GM12878 (cell line): ENCODE data around the gene CELF2. TPM values are rescaled to one million over a fixed set of nuclear protein-coding genes. Genes with fewer than 3 reads are reported as not detected.

Experiments used
- ATAC-seq: fragments of 200-7000 bp; cut with Tn5 transposase; 3 replicates; pipeline ENCODE4 v1.9.1; 2020; ENCODE audit warnings: mild to moderate bottlenecking, moderate library complexity
- BruUV-seq: library from RNA; stranded (reverse); fragments of 400-500 nt; replicated peaks from 2 replicates; lab custom pipeline; 2021; lab: Mats Ljungman, UMichigan
- CTCF ChIA-PET: fragments of 300-600 bp; sonication (Branson Sonifier 250); formaldehyde crosslinking; extraction: SDS; loops from one replicate; lab custom pipeline; 2021; ENCODE audit warnings: inconsistent platforms; lab: Yijun Ruan, JAX
- POLR2A ChIA-PET: fragments of 350-600 bp; formaldehyde crosslinking; extraction: SDS; loops from one replicate; lab custom pipeline; 2021; ENCODE audit warnings: inconsistent platforms; lab: Charles Lee
- RAD21 ChIA-PET: fragments of 300-600 bp; sonication (Branson Sonifier 250); formaldehyde crosslinking; loops from one replicate; lab custom pipeline; 2023; ENCODE audit warnings: antibody characterized with exemption; ENCODE audit not compliant: unreplicated experiment; lab: Charles Lee
- SMC1A ChIA-PET: fragments of 300-600 bp; sonication (Branson Sonifier 250); formaldehyde crosslinking; loops from one replicate; lab custom pipeline; 2023; ENCODE audit not compliant: unreplicated experiment, uncharacterized antibody; lab: Charles Lee
- DNase-seq: peaks from one replicate; pipeline ENCODE4 v3.0.0-alpha.2; 2011; ENCODE audit warnings: low read depth, low spot score
- FAIRE-seq: peaks from 3 replicates; lab custom pipeline; 2011; peaks lifted over from hg19 to GRCh38; lab: Jason Lieb, UNC
- H2AFZ ChIP-seq: 2 replicates; pipeline ENCODE4 v1.6.0; 2011; ENCODE audit warnings: low read depth, low read length, control low read depth; ENCODE audit not compliant: control insufficient read depth
- H3K27ac ChIP-seq: 2 replicates; pipeline ENCODE4 v1.5.1; 2011; ENCODE audit warnings: control low read depth; ENCODE audit not compliant: control insufficient read depth, insufficient read depth
- H3K27me3 ChIP-seq, 2 experiments: replicated peaks in 1 of 2; 2 replicates each; pipeline versions ENCODE4 v1.6.0 to v1.6.1; 2011; ENCODE audit warnings: low read length in 1 of 2; ENCODE audit not compliant: control insufficient read depth in 2 of 2, insufficient read depth in 2 of 2
- H3K36me3 ChIP-seq, 2 experiments: 2 replicates each; pipeline ENCODE4 v1.5.1; 2011; ENCODE audit warnings: low read length in 1 of 2; ENCODE audit not compliant: control insufficient read depth in 2 of 2, insufficient read depth in 2 of 2
- H3K4me1 ChIP-seq: 2 replicates; pipeline ENCODE4 v1.6.1; 2011; ENCODE audit warnings: mild to moderate bottlenecking, low read length, moderate library complexity, mixed read lengths; ENCODE audit not compliant: control insufficient read depth, insufficient read depth
- H3K4me2 ChIP-seq: 2 replicates; pipeline ENCODE4 v1.6.0; 2011; ENCODE audit warnings: control low read depth; ENCODE audit not compliant: control insufficient read depth, insufficient read depth
- H3K4me3 ChIP-seq: fragments of 200-600 bp; sonication (generic); 2 replicates; pipeline ENCODE4 v1.5.1; 2016
- H3K79me2 ChIP-seq: 2 replicates; pipeline ENCODE4 v1.6.0; 2011; ENCODE audit warnings: low read length; ENCODE audit not compliant: control insufficient read depth, insufficient read depth
- H3K9ac ChIP-seq: 2 replicates; pipeline ENCODE4 v1.8.0; 2011; ENCODE audit warnings: low read length, control low read depth, mixed read lengths; ENCODE audit not compliant: control insufficient read depth, insufficient read depth
- H3K9me3 ChIP-seq: replicated peaks from 3 replicates; pipeline ENCODE4 v1.5.1; 2011; ENCODE audit warnings: mild to moderate bottlenecking, low read length; ENCODE audit not compliant: control insufficient read depth, insufficient read depth
- H4K20me1 ChIP-seq: 2 replicates; pipeline ENCODE4 v1.6.0; 2011; ENCODE audit not compliant: control insufficient read depth, insufficient read depth
- CBFB ChIP-seq: IDR thresholded peaks from 2 replicates; pipeline ENCODE4 v1.6.1; 2016; ENCODE audit warnings: antibody characterized with exemption, low read depth
- HCFC1 ChIP-seq: fragments of 150-350 bp; IDR thresholded peaks from 2 replicates; pipeline ENCODE4 v1.6.1; 2014; ENCODE audit warnings: low read length
- POLR2A ChIP-seq: IDR thresholded peaks from 2 replicates; pipeline ENCODE4 v1.6.1; 2011; ENCODE audit warnings: low read depth, mild to moderate bottlenecking, low read length
- SPI1 ChIP-seq: IDR thresholded peaks from 2 replicates; pipeline ENCODE4 v1.6.1; 2011; ENCODE audit warnings: low read depth, mild to moderate bottlenecking, low read length, moderate library complexity, borderline replicate concordance; ENCODE audit not compliant: insufficient read depth
- WGBS: methylation state at CpG from one replicate; pipeline ENCODE4 v1.1.6; 2016; ENCODE audit warnings: low lambda C conversion rate; ENCODE audit not compliant: insufficient replicate concordance, insufficient coverage; ENCODE audit errors: missing lambda C conversion rate; 5-methylcytosine and 5-hydroxymethylcytosine counted together
- in situ Hi-C: fragments of 300-500 bp; cut with MboI; formaldehyde crosslinking; loops from 9 replicates; pipeline ENCODE4 v1.14.3; 2018; ENCODE audit warnings: mixed read lengths
- intact Hi-C: fragments of 100-400 bp; cut with micrococcal nuclease; formaldehyde crosslinking; loops from one replicate; pipeline ENCODE4 v1.14.2; 2022; ENCODE audit not compliant: unreplicated experiment
- polyA plus RNA-seq, 11 experiments: library from polyadenylated mRNA; depleted of rRNA in 4 of 11; unstranded in 6 of 11; stranded (reverse) in 5 of 11; fragments of >200 nt; fragmentation: Nextera tagmentation in 4 of 11; fragmentation: Illumina TruSeq in 1 of 11; extraction: Ambion mirVana in 4 of 11; extraction: Trizol in 1 of 11; gene quantifications; 1 replicate in 1 of 11; 2 replicates in 10 of 11; pipeline versions ENCODE4 v1.2.1 to v1.2.3, GENCODE V29; 2011 to 2016; ENCODE audit warnings: inconsistent platforms in 2 of 11, missing spikeins in 2 of 11, low read depth in 1 of 11
- total RNA-seq, 4 experiments: library from RNA; depleted of rRNA in 3 of 4; stranded (reverse); fragments of >200 nt in 3 of 4; fragmentation: Illumina TruSeq in 1 of 4; extraction: Trizol in 1 of 4; gene quantifications; 2 replicates each; pipeline versions ENCODE4 v1.2.1 to v1.2.3, GENCODE V29; 2013 to 2021
- TF ChIP-seq, protein P1 (sequence below): fragments of 450-650 bp; formaldehyde crosslinking; IDR thresholded peaks from 2 replicates; pipeline ENCODE4 v1.4.0; 2022; ENCODE audit warnings: mild to moderate bottlenecking, moderate library complexity

CELF2 gene
- total and polyA plus RNA-seq, 10 of the 15 experiments (the other 5 are each of a cell fraction or from before 2014, with no cell fraction given): 20.8 to 129 (median 86.3) TPM

DNA sequence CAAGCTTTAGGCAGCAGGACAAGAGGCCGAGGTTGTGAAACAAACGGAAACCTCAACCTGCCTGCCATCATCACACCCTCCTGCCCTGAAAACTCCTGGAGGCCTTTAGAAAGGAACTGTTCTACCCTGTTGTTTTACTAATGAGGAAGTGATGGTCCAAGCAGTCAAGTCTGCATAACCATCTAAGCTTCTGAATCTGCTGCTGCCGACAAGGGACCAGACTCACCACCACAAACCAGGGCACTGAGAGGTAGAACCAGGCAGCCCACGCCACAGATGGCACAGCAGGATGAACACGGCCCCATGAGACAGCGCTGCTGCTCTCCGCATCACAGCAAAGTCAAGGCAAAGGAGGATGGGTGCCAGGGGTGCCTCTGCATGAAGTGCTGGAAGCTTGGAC lies 209.4 kb downstream of the CELF2 start:
- BruUV-seq: no TSS peak
- no peak for DNase-seq
- Histone ChIP-seq H3K36me3 (peaks cover 23 to 35% of the 10 kb centered on the region in 2 experiments), H3K9me3 (no peaks in the 10 kb centered on the region), H2AFZ (no peak overlapping the region), H3K79me2 (peaks cover 87% of the 10 kb centered on the region), H3K4me3 (peak overlapping the region; percentile 34; the same call in 1 of the 2 replicates), H4K20me1 (0 out of 2 replicates have a peak, but pooled peaks cover 5% of the 10 kb centered on the region), H3K9ac (peak overlapping the region; percentile 15), H3K27ac (peak overlapping the region; percentile 77), H3K4me2 (peak overlapping the region; percentile 72), H3K4me1 (peaks cover 63% of the 10 kb centered on the region), H3K27me3 (no peaks in the 10 kb centered on the region)
- RAD21 ChIA-PET: interaction anchor here (1.0 to 4.6 kb wide), 11 partner anchors 9 to 63 kb away, joined by 3 to 23 read pairs (median 10); no protein-coding TSS in a partner anchor
- intact Hi-C loops: no loop called here
- POLR2A ChIA-PET: interaction anchor here (1.2 to 3.1 kb wide), 10 partner anchors 8 to 57 kb away, joined by 3 to 19 read pairs (median 6); no protein-coding TSS in a partner anchor
- ATAC-seq: peak; percentile 59
- WGBS: 3% methylated on average over 7 of the region's 7 CpGs
- in situ Hi-C loops: no loop called here
- FAIRE-seq: no peak
- CTCF ChIA-PET: interaction anchor here (0.9 to 4.4 kb wide), 11 partner anchors 8 to 59 kb away, joined by 3 to 27 read pairs (median 4); no protein-coding TSS in a partner anchor
- SMC1A ChIA-PET: interaction anchor here (0.8 to 10.1 kb wide), 15 partner anchors 10 to 114 kb away, joined by 4 to 108 read pairs (median 7); no protein-coding TSS in a partner anchor
- TF ChIP-seq SPI1 (peak; percentile 80; the same call in 1 of the 2 replicates), CBFB (no peak), POLR2A (peak; percentile 40; the same call in 1 of the 2 replicates), HCFC1 (no peak)
- TF ChIP-seq, protein P1, sequence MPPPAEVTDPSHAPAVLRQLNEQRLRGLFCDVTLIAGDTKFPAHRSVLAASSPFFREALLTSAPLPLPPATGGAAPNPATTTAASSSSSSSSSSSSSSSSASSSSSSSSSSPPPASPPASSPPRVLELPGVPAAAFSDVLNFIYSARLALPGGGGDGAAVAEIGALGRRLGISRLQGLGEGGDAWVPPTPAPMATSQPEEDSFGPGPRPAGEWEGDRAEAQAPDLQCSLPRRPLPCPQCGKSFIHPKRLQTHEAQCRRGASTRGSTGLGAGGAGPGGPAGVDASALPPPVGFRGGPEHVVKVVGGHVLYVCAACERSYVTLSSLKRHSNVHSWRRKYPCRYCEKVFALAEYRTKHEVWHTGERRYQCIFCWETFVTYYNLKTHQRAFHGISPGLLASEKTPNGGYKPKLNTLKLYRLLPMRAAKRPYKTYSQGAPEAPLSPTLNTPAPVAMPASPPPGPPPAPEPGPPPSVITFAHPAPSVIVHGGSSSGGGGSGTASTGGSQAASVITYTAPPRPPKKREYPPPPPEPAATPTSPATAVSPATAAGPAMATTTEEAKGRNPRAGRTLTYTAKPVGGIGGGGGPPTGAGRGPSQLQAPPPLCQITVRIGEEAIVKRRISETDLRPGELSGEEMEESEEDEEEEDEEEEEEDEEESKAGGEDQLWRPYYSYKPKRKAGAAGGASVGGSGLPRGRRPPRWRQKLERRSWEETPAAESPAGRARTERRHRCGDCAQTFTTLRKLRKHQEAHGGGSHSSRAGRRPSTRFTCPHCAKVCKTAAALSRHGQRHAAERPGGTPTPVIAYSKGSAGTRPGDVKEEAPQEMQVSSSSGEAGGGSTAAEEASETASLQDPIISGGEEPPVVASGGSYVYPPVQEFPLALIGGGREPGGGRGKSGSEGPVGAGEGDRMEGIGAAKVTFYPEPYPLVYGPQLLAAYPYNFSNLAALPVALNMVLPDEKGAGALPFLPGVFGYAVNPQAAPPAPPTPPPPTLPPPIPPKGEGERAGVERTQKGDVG (CRISPR knock-in tag): no peak
